Measurements from ENCODE around the gene TCP11L1. TPM values are rescaled to one million over a fixed set of nuclear protein-coding genes. Genes with fewer than 3 reads are reported as not detected.
A peak's percentile ranks its signal among the peaks of the same experiment; 100 is the strongest.

TCP11L1 gene, protein sequence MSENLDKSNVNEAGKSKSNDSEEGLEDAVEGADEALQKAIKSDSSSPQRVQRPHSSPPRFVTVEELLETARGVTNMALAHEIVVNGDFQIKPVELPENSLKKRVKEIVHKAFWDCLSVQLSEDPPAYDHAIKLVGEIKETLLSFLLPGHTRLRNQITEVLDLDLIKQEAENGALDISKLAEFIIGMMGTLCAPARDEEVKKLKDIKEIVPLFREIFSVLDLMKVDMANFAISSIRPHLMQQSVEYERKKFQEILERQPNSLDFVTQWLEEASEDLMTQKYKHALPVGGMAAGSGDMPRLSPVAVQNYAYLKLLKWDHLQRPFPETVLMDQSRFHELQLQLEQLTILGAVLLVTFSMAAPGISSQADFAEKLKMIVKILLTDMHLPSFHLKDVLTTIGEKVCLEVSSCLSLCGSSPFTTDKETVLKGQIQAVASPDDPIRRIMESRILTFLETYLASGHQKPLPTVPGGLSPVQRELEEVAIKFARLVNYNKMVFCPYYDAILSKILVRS
- polyA plus RNA-seq (2013, experiment 1 of 2; ENCODE audit: insufficient read length), result 12.7 TPM
- polyA plus RNA-seq (2013, experiment 2 of 2; ENCODE audit: insufficient read length), result 15.1 TPM

DNA sequence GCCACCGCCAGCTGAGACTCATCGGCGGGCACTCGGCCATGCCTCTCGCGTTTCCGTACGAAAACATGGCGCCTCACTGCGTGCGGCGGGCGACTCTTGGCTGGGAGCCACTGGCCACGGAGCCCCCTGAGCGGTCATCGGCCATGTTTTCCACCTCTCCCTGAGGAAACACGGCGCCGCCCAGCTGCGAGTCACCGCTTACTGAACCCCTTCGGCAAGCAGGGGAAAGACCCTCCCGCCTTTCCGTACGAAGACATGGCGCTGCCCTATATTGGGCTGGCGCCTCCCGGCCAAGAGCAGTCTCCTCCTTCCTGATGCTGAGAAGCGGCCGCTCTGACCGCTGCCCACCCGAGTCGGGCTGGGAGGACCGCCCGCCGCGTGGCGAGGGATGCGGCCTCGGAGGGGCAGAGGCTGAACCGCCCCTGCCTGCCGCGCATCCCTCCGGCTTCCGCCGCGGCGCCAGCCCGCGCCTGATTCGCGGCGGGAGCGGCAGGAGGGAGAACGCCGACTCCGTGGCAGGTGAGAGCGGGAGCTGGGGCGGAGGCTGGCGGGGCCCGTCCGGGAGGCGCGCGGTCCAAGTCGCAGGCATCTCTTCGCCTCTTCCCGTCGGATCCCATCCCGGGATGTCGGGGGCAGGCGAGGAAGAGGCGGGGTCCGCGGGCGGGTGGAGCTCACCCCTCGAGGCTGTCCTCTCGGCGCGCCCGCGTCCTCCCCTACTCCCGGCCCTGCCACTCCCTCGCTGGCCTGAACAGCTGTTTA is at the start of gene TCP11L1:
TSS of gene TCP11L1 (plus strand) at position 299 of the 759 bp plus-strand sequence. CDS start 4,202 bp downstream, outside the sequence.
- DNase-seq, result peak; percentile 94

DNA sequence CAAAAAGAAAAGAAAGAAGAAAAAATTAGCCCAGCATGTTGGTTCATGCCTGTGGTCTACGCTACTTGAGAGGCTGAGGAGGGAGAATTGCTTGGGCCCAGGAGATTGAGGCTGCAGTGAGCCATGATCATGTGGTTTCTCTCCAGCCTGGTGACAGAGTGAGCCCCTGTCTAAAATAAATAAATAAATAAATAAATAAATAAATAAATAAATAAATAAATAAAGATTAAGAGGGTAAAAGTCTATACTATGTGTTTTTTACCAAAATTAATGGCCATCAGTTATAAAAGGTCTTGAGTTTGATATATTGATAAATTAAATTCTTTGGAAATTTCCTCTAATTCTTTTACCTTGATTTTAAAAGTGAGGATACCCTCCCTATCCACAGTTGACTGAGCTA is 48.9 kb upstream of the TCP11L1 start:
- DNase-seq, result no peak

DNA sequence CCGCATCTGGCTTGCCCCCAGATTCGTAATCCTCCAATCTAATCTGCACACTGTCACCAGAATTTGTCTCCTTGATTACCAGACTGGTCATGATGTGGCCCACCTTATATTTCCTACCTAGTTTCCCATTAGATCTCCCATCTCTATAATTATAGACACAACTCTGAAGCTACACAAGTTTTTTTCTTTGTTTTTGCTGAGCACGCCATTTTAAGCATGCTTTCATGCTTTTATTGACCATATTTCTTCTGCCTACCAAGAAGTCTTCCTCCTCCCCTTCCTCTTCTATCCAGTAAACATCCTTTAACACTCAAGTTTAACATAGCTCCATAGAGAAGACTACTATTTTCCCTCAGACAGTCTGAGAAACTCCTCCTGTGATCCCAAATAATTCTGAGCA is 47.9 kb upstream of the TCP11L1 start:
- no peak for DNase-seq

DNA sequence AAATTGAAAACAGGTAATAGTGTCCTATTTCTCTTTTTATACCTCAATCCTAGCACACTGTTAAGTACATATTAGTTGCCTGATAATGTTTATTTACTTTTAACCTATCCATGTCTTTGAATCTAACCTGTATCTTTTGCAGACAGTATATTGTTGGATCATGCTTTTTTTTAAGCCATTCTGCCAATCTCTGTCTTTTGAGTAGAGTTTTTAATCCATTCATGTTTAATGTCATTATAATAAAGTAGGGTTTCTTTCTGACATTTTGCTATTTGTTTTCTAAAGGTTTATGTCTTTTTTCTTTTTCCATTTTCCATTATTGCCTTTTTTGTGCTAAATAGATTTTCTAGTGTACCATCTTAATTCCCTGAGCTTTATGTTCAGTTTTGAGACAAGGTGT is 47.5 kb upstream of the TCP11L1 start:
- no peak for DNase-seq

DNA sequence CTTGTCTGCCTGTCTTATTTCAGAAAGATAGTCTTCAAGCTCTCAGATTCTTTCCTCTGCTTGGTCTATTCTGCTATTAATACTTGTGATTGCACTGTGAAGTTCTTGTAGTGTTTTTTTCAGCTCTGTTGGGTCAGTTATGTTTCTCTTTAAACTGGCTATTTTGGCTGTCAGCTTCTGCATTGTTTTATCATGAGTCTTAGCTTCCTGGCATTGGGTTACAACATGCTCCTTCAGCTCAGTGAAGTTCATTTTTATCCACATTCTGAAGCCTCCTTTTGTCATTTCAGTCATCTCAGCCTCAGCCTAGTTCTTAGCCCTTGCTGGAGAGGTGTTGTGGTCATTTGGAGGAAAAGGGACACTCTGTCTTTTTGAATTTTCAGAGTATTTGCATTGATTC is 39.2 kb upstream of the TCP11L1 start:
- peak; percentile 88 for DNase-seq

DNA sequence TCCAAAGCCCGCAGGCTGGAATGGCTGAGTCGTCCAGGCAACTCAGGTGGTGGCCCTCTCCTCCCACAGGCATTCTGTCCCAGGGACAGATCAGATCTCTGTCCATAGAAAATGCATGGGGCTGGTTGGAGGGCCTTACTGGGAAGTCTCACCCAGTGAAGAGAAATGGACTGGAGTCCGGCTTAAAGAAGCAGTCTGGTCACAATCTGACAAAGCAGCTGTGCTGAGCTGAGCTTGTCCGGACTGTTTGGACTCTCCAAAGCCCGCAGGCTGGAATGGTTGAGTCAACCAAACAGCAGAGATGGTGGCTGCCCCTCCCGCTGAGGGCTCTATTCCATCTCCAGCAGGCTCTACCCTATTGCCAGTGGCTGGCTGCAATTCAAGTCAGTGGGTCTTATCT is 38.1 kb upstream of the TCP11L1 start:
- DNase-seq, result no peak

DNA sequence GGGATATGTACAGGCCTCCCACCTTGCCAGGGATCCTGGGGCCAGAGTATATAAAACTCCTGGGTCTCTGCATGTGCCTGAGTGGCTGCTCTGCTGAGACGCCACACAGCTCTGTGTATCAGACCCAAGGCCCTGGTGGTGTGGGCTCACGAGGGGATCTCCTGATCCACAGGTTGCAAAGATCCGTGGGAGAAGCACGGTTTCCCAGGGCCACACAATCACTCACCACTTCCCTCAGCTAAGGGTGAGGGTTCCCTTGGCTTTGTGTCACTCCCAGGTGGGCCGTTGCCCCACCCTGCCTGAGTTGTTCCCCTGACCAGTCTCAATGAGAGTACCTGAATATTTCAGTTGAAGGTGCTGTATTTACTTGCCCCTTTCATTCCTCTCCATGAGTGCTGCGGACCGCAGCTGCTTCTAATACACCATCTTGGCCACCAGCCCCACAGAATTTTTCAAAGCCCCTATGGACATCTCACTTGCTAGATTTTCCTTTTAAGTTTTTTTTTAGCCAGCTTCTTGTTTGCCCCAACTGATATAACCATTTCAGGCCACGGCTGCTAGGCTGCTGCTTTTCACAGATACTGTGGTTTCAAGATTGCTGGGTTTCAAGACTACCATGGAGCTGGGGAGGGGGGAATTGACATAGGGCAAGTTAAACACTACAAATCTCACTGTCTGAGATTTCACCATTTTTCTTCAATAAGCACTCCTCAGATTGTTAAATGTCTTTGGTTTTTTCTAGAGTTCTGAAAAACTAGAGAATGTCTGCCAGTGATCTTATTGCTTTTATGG is 37.4 kb upstream of the TCP11L1 start:
- no peak for DNase-seq

DNA sequence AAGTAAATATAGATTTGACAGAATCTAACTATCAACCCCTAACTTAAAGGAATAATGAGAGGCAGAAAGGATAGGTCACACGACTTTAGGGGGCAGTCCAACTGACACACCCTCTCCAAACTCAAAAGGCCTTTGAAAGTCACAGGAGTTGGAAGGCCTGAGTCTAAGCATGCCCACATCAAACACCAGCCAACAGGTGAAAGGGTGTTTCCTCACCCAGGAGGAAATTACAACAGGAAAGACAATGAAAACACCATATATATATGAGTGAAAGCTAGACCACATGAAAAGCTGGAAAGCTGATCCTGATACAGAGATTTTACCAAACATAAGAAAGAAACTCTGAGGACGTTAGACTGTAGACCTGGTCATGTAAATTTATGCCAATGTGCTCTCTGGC is 34.2 kb upstream of the TCP11L1 start:
- no peak for DNase-seq

DNA sequence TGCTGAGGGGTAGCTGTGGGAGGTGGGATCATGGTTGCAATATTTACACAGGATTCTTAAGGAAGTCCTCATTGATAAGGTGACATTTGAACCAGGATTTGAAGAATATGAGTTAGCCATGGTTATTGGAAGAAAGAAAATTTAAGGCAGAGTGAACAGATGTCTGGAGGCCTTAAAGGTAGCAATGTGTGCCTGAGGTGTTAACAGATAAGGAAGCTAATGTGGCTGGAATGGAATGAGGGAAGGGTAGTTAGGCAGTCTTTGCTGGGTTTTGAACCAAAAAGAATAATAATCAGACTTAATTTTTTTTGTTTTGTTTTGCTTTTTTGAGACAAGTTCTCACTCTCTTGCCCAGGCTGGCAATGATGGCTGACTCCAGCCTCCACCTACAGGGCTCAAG is 33.4 kb upstream of the TCP11L1 start:
- DNase-seq, result no peak

DNA sequence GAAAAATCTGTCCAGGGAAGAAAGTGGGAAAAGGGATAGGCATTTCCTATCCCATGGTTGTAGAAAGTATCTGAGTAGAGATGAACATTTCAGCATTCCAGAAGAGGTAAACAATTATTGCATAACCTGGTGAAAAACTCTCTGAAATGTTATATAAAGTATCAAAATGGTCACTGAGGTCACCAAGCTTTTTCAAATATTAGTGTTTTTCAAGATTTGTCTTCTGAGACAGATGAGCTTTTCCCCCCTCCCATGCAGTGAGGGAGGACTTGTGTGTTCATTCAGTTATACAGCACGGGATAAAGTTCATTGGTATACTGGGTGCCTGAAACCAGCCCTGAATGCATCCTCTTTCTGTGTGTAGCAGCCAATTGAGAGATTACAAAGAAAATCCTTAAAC is 25.6 kb upstream of the TCP11L1 start:
- DNase-seq, result no peak

DNA sequence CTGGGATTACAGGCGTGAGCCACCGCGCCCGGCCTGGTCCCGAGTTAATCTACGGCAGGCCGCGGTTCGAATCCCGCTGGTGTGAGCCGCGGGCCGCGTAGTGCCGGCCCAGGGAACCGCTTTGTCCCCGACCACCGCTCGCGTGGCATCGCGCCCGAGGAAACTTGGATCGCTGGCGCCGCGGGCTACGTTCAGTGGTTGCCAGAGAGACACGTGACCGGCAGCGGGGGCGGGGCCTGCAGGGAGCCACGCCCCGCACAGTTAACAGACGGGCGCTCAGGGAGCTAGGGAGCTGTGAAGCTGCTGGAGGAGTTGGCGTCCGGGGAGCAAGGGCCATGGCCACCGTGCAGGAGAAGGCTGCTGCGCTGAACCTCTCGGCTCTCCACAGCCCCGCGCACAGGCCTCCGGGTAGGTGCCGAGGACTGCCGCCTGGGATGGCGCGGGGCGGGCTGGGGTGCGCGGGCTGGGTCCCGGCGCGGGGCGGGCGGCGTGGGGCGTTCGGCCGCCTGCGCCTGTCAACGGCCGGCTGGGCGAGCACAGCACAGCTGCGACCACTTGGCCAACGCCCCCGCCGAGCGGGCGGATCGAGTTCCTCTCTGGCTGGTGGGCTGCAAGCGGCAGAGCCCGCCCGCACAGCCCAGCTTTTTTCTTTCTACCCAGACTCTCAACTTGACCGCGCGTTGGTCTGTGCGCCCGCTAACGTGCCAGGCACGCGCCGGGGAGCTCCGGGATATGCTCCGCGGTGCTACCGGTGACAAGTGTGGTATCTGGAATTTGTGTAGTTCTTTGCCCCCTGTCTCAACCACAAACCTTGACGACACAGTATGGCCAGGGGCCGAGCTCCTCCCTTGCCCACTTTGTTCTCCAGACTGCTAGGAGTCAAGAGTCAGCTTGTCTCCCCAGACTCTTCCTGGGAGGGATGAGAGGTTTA is 23.5 kb upstream of the TCP11L1 start, which contains the start of gene DEPDC7:
TSS of gene DEPDC7 (plus strand) at position 258 of the 931 bp plus-strand sequence. CDS start at position 336, 78 bp downstream.
- peak; percentile 88 for DNase-seq

DNA sequence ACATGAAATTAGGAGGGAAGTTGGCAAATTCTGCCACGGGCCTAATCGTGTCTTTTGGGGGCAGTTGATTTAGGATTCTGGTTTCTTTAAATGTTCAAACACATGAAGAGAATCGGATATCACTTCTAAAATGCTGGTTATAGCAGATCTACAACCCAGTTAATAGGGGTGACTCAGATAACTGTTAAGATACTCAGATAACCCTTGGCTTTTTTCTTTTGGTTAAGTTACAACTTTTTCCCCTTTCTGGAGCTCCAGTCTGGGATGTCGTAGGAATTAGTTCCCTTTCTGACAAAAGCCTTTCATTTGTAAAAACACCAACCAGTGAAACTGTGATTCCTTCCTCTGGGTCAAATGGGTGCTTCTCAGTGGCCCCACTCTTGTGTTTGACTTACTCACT is 22.7 kb upstream of the TCP11L1 start:
- no peak for DNase-seq

DNA sequence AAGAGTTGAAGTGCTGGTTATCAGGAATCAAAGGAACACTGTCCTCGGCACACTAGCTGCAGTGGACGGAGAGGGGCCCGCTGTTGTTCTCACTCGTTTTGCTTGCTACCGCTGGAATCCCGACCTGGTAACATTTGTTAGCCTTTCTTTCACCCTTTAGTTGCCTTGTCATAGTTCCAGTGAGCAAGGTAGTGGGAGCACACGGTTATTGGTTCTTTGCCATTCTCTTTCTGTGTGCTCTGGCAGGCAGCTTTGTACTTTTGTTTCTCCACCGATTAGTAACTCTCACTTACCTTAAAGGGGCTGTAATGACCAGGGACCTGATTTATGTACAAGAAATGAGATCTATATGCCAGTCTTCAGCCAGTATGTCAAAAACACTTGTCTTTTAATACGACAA is 21.9 kb upstream of the TCP11L1 start:
- DNase-seq, result no peak

DNA sequence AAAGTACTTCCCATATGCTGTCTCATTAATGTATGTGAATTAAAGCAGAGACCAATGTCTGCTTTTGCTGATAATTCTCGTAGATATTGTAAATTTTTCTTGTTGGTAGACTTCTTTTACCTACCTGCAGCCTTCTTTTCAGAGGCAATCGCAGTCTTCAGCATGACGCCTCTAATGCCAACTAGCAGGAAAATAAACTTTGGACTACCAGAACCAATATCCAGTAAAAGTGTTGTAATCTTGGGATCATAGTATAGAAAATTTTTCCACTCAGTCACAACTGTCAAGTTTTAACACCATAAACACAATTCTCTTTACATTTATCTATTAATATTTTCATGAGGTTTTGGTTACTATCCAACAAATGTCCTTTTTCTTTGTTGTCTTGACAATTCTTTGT is 21.4 kb upstream of the TCP11L1 start:
- no peak for DNase-seq

DNA sequence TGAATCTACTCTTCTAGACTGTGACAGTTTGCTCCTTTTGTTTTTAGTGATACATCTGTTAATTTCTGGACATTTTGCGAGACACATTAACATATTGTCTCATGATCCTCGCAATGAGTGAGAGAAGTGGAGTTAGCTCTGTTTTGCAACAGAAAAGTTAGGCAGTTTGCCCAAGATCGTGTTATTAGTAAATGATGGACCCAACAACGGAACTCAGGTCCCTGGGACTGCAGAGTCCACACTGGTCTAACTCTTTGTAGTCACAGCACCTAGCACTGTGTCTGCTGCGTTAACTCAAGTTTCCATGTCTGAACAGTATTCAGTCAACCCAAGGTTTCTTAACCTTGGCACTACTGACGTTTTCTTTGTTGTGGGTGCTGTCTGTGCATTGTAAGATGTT is 20.5 kb upstream of the TCP11L1 start:
- no peak for DNase-seq

DNA sequence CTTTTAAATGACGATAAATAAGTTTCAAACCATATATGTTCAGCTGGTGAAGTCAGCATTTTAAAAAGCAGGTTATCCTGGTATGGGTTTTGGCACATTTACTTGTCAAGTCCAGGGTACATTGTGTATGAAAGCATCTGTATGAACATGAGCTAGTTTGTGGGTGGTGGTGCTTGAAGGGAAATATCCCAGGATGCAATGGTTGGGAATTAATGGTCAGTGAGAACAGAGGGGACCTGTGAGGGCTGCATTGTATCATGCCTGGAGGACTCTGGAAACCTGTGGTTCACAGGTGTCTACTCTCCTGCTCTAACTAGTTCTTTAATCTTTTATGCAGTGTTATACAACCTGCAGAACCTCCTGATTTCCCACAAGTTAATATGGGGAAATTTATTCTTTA is 17.9 kb upstream of the TCP11L1 start:
- DNase-seq, result no peak

DNA sequence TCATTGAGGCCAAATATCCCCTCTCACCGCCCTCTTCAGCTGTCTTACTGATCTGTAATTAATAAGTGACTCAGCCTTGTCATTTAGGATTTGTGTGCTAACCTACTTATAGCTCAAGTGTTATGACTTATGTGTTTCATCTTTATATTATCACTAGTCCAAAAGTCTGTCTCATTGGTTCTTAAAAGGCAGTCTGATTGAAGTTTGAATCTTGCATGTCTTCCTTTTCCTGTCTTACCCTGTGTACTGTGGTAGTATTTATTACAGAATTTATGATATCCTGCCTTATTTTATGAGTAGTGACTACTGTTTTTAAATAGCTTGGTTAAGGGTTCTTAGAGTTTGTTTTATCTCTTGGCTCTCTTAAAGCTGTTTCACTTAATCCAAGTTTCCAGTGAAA is 17.4 kb upstream of the TCP11L1 start:
- no peak for DNase-seq

DNA sequence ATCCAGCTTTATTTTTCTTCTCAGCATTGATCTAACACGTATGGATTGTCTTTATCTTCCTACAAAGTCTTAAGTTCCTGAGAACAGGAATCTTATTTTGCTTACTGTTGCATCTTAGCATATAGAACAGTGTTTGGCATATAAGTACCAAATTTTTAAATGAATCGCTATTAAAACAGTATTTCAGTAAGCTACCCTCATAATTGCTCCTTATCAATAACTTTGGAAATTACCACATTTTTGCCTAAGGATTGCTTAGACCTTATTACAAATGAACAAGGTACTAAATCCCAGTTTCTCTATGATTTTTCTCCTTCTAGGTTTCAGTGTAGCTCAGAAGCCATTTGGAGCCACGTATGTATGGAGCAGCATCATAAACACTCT is 14.0 kb upstream of the TCP11L1 start:
- no peak for DNase-seq

DNA sequence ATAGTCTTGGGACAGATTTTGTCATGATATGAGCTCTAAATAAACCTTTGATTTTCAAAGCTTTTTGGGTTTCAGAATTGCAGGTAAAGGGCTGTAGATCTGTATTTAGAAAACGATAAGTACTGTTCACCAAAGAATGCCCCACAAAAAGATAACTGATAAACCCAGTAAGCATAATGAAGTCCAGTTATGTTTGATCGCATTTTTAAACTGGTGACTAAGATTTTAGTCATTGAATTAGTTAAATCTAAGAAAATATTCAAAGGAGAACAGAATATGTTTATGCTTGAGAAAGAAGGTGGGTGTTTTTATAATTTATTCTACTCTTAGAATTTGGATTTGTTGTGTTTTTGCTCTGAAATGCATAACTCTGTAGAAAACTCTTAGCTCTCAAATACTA is 12.1 kb upstream of the TCP11L1 start:
- no peak for DNase-seq

DNA sequence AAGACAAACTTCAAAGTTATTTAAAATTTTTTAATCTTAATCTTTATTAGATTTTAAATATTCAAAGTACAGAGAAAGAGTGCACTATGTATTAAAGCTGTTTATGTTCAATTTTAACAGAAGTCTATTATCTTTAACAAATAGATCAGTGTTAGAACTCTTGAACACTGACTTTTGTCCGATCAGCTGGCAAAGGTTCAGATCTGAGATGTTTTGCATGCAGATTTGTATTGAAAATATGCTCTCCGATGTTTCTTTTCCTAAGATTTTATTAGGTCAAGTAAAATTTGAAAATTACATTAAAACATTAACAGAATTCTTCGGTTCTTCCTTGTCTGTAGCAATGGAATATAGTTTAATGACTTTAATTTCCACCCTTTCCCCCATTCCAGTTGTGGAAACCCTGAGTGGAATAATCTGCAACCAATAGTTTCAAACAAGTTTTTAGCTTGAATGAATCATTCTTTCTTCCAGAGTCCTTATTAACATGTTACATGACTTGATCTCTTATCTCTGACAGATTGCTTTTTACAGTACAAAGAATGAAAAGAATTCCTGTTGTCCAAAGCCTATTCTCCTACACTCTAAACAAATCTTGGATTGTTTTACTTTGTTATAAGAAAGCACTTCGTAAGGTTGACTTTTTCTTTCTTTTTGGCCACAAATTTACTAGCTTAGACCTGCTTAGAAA is 11.4 kb upstream of the TCP11L1 start:
- peak; percentile 29 for DNase-seq

DNA sequence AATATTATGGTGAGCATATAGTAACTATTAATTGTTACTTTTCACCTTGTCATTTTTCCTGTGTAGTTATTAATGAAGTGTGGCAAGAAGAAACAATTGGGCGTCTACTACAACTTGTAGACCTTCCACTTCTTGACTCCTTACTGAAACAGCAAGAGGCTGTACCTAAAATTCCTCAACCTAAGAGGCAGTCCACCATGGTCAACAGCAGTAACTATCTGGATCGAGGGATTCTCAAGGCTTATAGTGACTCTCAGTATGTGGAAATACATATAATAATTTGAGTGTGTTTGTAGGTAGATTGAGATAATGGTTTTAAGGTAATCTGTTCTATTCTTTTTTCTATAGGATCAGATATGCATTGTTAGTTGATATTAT is 10.8 kb upstream of the TCP11L1 start:
- DNase-seq, result no peak
